Glomerular visceral epithelial cell (primary cell): ENCODE measurements around the gene MGAT2.
"Not testable (repeated sequence)": the region's sequence is repeated elsewhere in the genome, so short reads cannot be mapped to it uniquely, and the experiment has no call there.

Experiments
- DNase-seq: peaks from one replicate; pipeline ENCODE4 v3.0.0-alpha.2; 2016; ENCODE audit errors: extremely low spot score

Gene MGAT2

GRCh38 chr14:49620182-49621113 is at the start of gene MGAT2, which contains the start of gene RPL36AL:
TSS of gene MGAT2 (plus strand) at chr14:49620799. CDS start at chr14:49621269, 470 bp downstream.
TSS of gene RPL36AL (minus strand) at chr14:49620626. CDS start at chr14:49619104, 1,522 bp downstream.
- peak; percentile 99 for DNase-seq

GRCh38 chr14:49574038-49574437 is 46.6 kb upstream of the MGAT2 start:
- no peak for DNase-seq

- no peak for DNase-seq
Observed at GRCh38 chr14:49578141-49578540, 42.5 kb upstream of the MGAT2 start.

- DNase-seq: no peak
Observed at GRCh38 chr14:49579841-49580240, 40.8 kb upstream of the MGAT2 start.

- no peak for DNase-seq
Observed at GRCh38 chr14:49581209-49582112, 39.1 kb upstream of the MGAT2 start.

- DNase-seq: no peak
Observed at GRCh38 chr14:49582113-49582977, 38.3 kb upstream of the MGAT2 start.

- no peak for DNase-seq
Observed at GRCh38 chr14:49583629-49584028, 37.0 kb upstream of the MGAT2 start.

- DNase-seq: no peak
Observed at GRCh38 chr14:49584058-49584457, 36.5 kb upstream of the MGAT2 start.

GRCh38 chr14:49584981-49585640 is 35.5 kb upstream of the MGAT2 start:
- DNase-seq: not testable (repeated sequence)

GRCh38 chr14:49585803-49586672 is 34.6 kb upstream of the MGAT2 start, which contains the start of gene RPS29:
TSS of gene RPS29 (minus strand) at chr14:49586380. CDS start at chr14:49586346, 34 bp downstream.
- DNase-seq: peak; percentile 100

- DNase-seq: peak; percentile 78
Observed at GRCh38 chr14:49586673-49587460, 33.7 kb upstream of the MGAT2 start.

GRCh38 chr14:49589387-49589786 is 31.2 kb upstream of the MGAT2 start:
- DNase-seq: no peak

- no peak for DNase-seq
Observed at GRCh38 chr14:49593016-49593415, 27.6 kb upstream of the MGAT2 start.

- DNase-seq: no peak
Observed at GRCh38 chr14:49594347-49595091, 26.1 kb upstream of the MGAT2 start.

GRCh38 chr14:49598189-49598484 is 22.5 kb upstream of the MGAT2 start:
- no peak for DNase-seq

- DNase-seq: peak; percentile 81
Observed at GRCh38 chr14:49598485-49599300, 21.9 kb upstream of the MGAT2 start, which contains the start of gene LRR1. TSS of gene LRR1 (plus strand) at chr14:49598940. CDS start at chr14:49599021, 81 bp downstream.

GRCh38 chr14:49607583-49607982 is 13.0 kb upstream of the MGAT2 start:
- no peak for DNase-seq
